ENCODE data around the gene FKBP5.
"Not testable (repeated sequence)": the region's sequence is repeated elsewhere in the genome, so short reads cannot be mapped to it uniquely, and the experiment has no call there.

FKBP5 gene

DNA sequence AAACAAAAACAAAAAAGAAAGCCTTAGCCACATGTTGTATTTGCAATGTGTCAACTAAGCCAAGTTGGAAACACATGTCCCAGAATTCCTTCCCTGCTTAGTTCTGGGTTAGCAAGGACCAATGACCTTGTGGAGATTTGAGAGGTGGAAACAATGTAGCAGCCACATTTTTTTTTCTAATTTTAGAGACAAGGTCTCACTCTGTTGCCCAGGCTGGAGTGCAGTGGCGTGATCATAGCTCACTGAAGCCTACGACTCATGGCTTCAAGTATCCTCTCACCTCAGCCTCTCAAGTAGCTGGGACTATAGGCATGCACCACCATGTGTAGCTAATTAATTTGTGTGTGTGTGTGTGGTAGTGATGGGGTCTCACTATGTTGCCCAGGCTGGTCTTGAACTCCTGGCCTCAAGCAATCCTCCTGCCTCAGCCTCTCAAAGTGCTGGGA is 117.8 kb downstream of the FKBP5 start:
- not testable (repeated sequence) for DNase-seq (ENCODE audit: low spot score in 2 of 2); H3K27ac Mint-ChIP-seq (ENCODE audit: low read depth); ATAC-seq (replicated peaks; ENCODE audit: extremely low read depth, poor library complexity, severe bottlenecking); H3K27me3 Mint-ChIP-seq; H3K9me3 Mint-ChIP-seq; H3K4me1 Mint-ChIP-seq; H3K4me3 Mint-ChIP-seq
- H3K36me3 Mint-ChIP-seq (ENCODE audit: insufficient read depth) = peaks cover 39% of the 10 kb centered on the region

DNA sequence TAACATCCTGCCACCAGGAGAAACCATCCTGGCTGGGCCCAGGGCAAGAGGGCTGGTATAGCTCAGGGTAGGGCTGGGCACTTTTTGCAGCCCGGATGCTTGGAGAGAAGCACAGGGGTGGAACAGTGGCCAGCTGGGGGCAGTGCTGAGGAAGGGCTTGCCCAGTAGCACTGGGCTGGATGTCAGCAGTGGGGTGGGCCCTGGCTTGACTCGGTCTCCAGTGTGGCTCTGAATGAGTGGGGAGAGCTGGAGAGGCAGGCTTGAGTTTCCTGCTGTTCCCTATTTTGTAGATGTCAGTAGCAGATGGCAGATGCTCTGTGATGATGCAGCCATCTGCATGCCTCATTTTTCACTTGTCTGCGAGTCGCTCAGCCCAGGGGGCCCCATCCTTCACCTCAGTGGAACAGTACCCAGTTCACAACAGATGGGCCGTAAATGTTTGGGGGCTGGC is 119.7 kb downstream of the FKBP5 start:
- H3K4me1 Mint-ChIP-seq = no peaks in the 10 kb centered on the region
- H3K36me3 Mint-ChIP-seq (ENCODE audit: insufficient read depth) = peaks cover 21% of the 10 kb centered on the region
- DNase-seq (ENCODE audit: low spot score in 2 of 2) = peak in 1 of 2 donors; percentile 10
- ATAC-seq (replicated peaks; ENCODE audit: extremely low read depth, poor library complexity, severe bottlenecking) = no peak
- H3K27me3 Mint-ChIP-seq = peaks cover 14% of the 10 kb centered on the region
- no peak overlapping the region for H3K27ac Mint-ChIP-seq (ENCODE audit: low read depth)
- no peak overlapping the region for H3K4me3 Mint-ChIP-seq
- H3K9me3 Mint-ChIP-seq = no peaks in the 10 kb centered on the region

DNA sequence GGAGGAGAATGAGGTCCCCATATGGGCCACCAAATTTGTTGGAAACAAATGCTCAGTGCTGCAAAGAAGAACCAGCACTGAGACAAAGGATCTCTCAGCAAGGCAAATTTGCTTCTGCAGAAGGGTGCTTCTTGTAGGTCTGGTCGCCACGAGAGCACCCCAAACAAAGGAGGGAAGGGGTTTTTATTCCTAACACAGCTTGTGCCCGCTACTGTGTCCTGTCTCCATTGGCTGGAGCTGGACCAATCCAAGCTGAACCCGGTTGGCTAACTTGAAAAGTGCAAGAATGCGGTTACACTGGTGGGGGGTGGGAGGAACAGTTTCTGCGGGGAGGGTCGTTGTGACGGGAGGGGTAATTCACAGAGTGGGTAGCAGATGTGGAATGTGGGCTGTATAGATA is 121.9 kb downstream of the FKBP5 start:
- Mint-ChIP-seq H3K9me3 (no peaks in the 10 kb centered on the region), H3K27ac (ENCODE audit: low read depth) (no peak overlapping the region), H3K4me1 (no peaks in the 10 kb centered on the region), H3K27me3 (peaks cover 34% of the 10 kb centered on the region), H3K36me3 (ENCODE audit: insufficient read depth) (peaks cover 7% of the 10 kb centered on the region), H3K4me3 (no peak overlapping the region)
- no peak for DNase-seq (ENCODE audit: low spot score in 2 of 2)
- no peak for ATAC-seq (replicated peaks; ENCODE audit: extremely low read depth, poor library complexity, severe bottlenecking)

DNA sequence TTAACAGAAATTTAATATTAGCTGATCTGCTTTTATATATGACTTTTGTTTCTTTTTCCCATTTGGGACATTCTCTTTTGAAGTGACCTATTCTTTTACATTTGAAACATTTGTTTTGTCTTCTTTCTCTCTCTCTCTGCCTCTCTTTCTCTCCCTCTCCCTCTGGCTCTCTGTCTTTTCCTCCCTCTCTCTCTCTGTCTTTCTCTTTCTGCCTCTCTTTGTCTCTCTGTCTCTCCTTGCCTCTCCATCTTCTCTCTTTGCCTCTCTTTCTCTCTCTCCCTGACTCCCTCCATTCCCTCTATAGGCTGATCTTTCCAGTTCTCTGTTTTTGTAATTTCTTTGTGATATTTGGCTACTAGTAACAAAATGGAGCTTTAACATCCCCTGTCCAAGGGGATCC is 124.0 kb downstream of the FKBP5 start:
- Mint-ChIP-seq H3K4me1 (no peaks in the 10 kb centered on the region), H3K4me3 (no peak overlapping the region), H3K27me3 (peaks cover 41% of the 10 kb centered on the region), H3K36me3 (ENCODE audit: insufficient read depth) (peaks cover 4% of the 10 kb centered on the region), H3K9me3 (no peaks in the 10 kb centered on the region), H3K27ac (ENCODE audit: low read depth) (no peak overlapping the region)
- ATAC-seq (replicated peaks; ENCODE audit: extremely low read depth, poor library complexity, severe bottlenecking) (no peak), DNase-seq (ENCODE audit: low spot score in 2 of 2) (no peak)

DNA sequence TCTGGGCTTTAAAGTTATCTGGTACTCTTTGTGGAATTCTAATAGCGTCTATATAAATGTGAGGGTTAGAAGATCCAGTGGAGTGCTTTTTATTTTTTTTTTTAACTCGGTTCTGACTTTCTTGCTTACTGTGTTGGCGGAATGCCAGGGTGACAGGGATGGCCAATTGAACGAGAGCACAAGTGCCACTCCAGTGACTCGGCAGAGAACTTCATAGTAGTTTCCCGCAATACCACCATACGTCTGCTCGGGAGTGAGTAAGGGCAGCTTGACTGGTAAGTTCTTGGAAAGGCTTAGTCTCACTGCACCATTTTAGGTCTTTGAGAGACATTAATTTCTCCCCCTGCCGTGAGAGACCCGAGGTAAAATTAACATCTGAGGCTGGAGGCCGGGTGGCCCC is 126.7 kb downstream of the FKBP5 start:
- ATAC-seq (replicated peaks; ENCODE audit: extremely low read depth, poor library complexity, severe bottlenecking) = no peak
- no peaks in the 10 kb centered on the region for H3K9me3 Mint-ChIP-seq
- H3K4me3 Mint-ChIP-seq = no peak overlapping the region
- DNase-seq (ENCODE audit: low spot score in 2 of 2) = no peak
- peaks cover 41% of the 10 kb centered on the region for H3K27me3 Mint-ChIP-seq
- H3K27ac Mint-ChIP-seq (ENCODE audit: low read depth) = no peak overlapping the region
- H3K36me3 Mint-ChIP-seq (ENCODE audit: insufficient read depth) = peaks cover 1% of the 10 kb centered on the region
- no peaks in the 10 kb centered on the region for H3K4me1 Mint-ChIP-seq

DNA sequence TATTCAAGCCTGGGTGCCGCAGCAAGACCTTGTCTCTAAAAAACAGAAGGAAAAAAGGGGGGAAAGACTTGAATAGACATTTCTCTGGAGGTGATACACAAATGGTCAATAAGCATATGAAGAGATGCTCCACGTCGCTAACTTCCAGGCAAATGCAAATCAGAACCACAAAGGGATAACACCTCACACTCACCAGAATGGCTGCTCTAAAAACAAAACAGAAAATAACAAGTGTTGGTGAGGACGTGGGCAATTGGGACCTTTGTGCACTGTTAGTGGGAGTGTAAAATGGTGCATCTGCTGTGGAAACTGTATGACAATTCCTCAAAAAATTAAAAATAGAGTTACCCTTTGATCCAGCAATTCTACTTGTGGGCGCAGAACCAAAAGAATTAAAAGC is 127.6 kb downstream of the FKBP5 start:
- Mint-ChIP-seq H3K4me3 (no peak overlapping the region), H3K4me1 (no peaks in the 10 kb centered on the region), H3K27me3 (peaks cover 41% of the 10 kb centered on the region), H3K36me3 (ENCODE audit: insufficient read depth) (peaks cover under 1% of the 10 kb centered on the region), H3K27ac (ENCODE audit: low read depth) (no peak overlapping the region), H3K9me3 (no peaks in the 10 kb centered on the region)
- ATAC-seq (replicated peaks; ENCODE audit: extremely low read depth, poor library complexity, severe bottlenecking) (no peak), DNase-seq (ENCODE audit: low spot score in 2 of 2) (no peak)

DNA sequence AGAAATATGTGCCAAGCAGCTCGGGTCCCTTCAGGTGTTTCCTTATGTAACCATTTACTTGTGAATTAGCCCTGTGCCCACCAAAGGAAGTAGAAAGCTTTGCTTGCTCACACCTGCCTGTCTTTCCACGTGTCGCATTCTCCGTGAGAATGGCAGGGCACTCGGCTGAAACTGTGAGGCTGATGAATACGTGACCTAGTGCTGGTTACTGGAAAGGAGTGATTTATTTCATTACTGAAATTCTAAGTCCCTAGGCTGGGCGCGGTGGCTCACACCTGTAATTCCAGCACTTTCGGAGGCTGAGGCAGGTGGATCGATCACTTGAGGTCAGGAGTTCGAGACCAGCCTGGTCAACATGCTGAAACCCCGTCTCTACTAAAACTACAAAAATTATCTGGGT is 130.1 kb downstream of the FKBP5 start:
- Mint-ChIP-seq H3K4me1 (no peaks in the 10 kb centered on the region), H3K27me3 (peaks cover 33% of the 10 kb centered on the region), H3K27ac (ENCODE audit: low read depth) (no peak overlapping the region), H3K36me3 (ENCODE audit: insufficient read depth) (no peaks in the 10 kb centered on the region), H3K4me3 (no peak overlapping the region), H3K9me3 (no peaks in the 10 kb centered on the region)
- ATAC-seq (replicated peaks; ENCODE audit: extremely low read depth, poor library complexity, severe bottlenecking) = no peak
- no peak for DNase-seq (ENCODE audit: low spot score in 2 of 2)

DNA sequence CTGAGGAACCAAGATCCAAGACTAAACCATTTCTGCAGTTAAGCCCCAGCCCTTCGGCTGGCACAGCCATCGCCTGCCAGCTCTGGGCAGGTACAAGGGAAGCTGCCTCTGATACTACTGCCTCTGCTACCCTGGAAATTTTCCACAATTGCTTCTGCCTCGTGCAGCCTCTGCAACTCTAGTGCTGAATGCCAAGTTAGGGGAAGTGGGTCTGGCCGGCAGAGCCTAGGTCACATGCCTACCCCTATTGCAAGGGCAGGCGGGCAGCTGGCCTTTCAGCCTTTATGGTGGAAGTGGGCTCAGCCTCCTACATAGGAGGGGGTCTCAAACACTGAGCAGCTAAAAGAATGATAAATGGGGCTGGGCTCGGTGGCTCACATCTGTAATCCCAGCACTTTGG is 131.5 kb downstream of the FKBP5 start:
- no peaks in the 10 kb centered on the region for H3K9me3 Mint-ChIP-seq
- H3K27me3 Mint-ChIP-seq = peaks cover 20% of the 10 kb centered on the region
- H3K27ac Mint-ChIP-seq (ENCODE audit: low read depth) = no peak overlapping the region
- no peak for DNase-seq (ENCODE audit: low spot score in 2 of 2)
- no peaks in the 10 kb centered on the region for H3K4me1 Mint-ChIP-seq
- H3K36me3 Mint-ChIP-seq (ENCODE audit: insufficient read depth) = no peaks in the 10 kb centered on the region
- ATAC-seq (replicated peaks; ENCODE audit: extremely low read depth, poor library complexity, severe bottlenecking) = no peak
- H3K4me3 Mint-ChIP-seq = no peak overlapping the region

DNA sequence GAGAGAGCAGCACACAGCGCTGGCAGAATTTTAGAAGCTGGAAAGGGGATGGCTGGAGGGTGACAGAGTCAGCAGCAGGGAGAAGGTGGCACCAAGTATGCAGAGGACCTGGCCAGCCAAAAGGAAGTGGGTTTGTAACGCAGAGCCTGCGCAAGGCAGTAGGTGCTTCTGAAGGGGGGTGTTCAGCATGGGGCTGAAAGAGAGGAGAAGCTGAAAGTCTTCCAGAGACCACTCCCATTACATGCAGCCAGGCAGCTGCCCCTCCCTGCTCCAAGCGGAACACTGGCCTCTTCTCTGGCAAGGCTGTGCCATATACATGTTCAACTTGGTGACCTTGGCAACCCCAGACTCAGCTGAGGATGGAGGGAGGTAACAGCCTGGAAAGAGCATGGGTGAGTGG is 133.9 kb downstream of the FKBP5 start:
- no peak for DNase-seq (ENCODE audit: low spot score in 2 of 2)
- no peak for ATAC-seq (replicated peaks; ENCODE audit: extremely low read depth, poor library complexity, severe bottlenecking)
- Mint-ChIP-seq H3K9me3 (peaks cover 6% of the 10 kb centered on the region), H3K4me3 (no peak overlapping the region), H3K27ac (ENCODE audit: low read depth) (no peak overlapping the region), H3K27me3 (peaks cover 14% of the 10 kb centered on the region), H3K36me3 (ENCODE audit: insufficient read depth) (no peaks in the 10 kb centered on the region), H3K4me1 (peaks cover 5% of the 10 kb centered on the region)

DNA sequence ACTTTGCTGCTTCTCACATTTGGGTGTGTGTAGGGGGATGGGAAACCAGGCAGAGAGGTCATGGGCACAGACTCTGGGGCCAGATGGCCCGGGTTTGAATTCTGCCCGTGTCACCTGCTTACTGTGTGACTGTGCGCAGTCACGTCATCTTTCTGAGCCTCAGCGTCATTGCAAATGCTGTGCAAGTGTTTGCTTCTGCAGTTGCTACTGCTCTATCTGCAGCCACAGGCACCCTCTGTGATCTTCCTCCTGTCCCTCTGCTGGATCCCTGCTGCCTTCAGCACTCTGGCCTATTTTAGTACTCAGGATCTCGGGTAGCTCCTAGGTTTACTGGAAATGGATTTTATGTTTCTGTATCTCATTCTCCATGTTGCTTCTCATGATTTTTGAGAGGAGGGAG is 135.4 kb downstream of the FKBP5 start:
- no peak for DNase-seq (ENCODE audit: low spot score in 2 of 2)
- Mint-ChIP-seq H3K4me3 (no peak overlapping the region), H3K27ac (ENCODE audit: low read depth) (no peak overlapping the region), H3K4me1 (peaks cover 5% of the 10 kb centered on the region), H3K36me3 (ENCODE audit: insufficient read depth) (no peaks in the 10 kb centered on the region), H3K27me3 (peaks cover 18% of the 10 kb centered on the region), H3K9me3 (peaks cover 6% of the 10 kb centered on the region)
- no peak for ATAC-seq (replicated peaks; ENCODE audit: extremely low read depth, poor library complexity, severe bottlenecking)

DNA sequence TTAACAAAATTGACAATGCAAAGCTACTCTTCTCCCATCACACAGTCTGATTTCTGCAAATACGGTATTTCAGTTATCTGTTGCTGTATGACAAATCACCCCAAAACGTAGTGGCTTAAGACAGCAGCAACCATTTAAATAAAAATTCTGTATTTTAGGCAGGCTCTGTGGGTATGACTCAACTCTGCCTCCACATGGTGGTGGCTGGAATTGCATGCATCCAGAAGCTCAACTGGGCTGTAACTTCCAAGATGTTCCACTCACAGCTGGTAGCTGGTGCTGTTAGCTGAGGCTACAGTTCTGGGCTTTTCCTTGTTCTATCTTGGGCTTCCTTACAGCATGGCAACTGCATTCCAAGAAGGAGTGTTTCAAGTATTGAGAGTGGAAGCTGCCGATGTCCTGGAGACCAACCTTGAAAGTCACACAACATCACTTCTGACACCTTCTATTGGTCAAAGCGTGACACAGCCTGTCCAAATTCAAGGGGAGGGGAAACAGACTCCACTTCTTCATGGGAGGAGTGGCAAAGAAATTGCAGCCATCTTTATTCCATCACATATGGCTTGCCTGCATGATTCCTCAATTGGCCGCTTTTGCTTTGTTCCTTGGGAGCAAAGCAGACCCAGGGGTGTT is 136.3 kb downstream of the FKBP5 start:
- Mint-ChIP-seq H3K9me3 (peaks cover 6% of the 10 kb centered on the region), H3K4me1 (peaks cover 5% of the 10 kb centered on the region), H3K4me3 (no peak overlapping the region), H3K27me3 (peaks cover 18% of the 10 kb centered on the region), H3K36me3 (ENCODE audit: insufficient read depth) (peaks cover 2% of the 10 kb centered on the region), H3K27ac (ENCODE audit: low read depth) (peak overlapping the region; percentile 44)
- ATAC-seq (replicated peaks; ENCODE audit: extremely low read depth, poor library complexity, severe bottlenecking) (no peak), DNase-seq (ENCODE audit: low spot score in 2 of 2) (peak; percentile 48 to 57)

DNA sequence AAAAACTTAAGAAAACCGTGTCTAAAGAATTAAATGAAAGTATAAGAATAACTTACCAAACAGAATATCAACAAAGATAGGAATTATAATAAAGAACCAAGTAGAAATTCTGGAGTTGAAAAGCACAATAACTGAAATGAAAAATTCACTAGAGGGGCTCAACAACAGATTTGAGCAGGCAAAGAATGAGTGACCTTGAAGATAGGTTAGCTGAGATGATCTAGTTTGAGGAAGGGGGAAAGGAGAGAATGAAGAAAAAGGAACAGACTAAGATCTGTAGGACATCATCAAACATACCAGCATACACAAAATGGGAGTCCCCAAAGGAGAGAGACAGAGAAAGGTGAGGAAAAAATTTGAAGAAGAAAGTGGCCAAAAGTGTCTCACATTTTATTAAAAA is 138.3 kb downstream of the FKBP5 start:
- H3K27ac Mint-ChIP-seq (ENCODE audit: low read depth) = no peak overlapping the region
- no peak for ATAC-seq (replicated peaks; ENCODE audit: extremely low read depth, poor library complexity, severe bottlenecking)
- H3K27me3 Mint-ChIP-seq = peaks cover 14% of the 10 kb centered on the region

DNA sequence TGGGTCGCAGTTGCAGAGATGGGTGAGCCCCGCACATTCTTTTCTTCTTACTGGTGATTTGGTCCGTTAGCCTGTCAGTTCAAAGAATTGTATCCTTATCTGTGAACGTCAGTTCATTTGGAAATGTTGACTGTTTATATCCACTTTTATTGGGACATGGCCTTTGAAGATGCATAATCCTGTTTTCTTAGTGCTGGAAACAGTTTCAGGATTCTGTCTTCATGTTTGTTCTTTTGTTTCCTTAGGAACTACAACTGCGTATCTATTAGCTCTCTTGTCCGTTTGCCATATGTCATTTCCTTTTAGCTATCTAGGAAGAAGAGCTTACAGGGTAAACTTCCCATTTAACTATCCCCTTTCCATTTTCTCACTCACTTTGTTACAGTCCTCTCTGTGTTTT is 141.0 kb downstream of the FKBP5 start:
- H3K9me3 Mint-ChIP-seq = peaks cover 6% of the 10 kb centered on the region
- H3K27ac Mint-ChIP-seq (ENCODE audit: low read depth) = no peak overlapping the region
- no peak for ATAC-seq (replicated peaks; ENCODE audit: extremely low read depth, poor library complexity, severe bottlenecking)
- H3K4me1 Mint-ChIP-seq = peaks cover 5% of the 10 kb centered on the region
- H3K36me3 Mint-ChIP-seq (ENCODE audit: insufficient read depth) = peaks cover 2% of the 10 kb centered on the region
- peaks cover 7% of the 10 kb centered on the region for H3K27me3 Mint-ChIP-seq
- no peak overlapping the region for H3K4me3 Mint-ChIP-seq
- no peak for DNase-seq (ENCODE audit: low spot score in 2 of 2)

More for the DNA sequence above, 138.3 kb downstream of the FKBP5 start:
- peaks cover 5% of the 10 kb centered on the region for H3K4me1 Mint-ChIP-seq
- H3K4me3 Mint-ChIP-seq = no peak overlapping the region
- H3K9me3 Mint-ChIP-seq = peaks cover 6% of the 10 kb centered on the region
- no peak for DNase-seq (ENCODE audit: low spot score in 2 of 2)
- H3K36me3 Mint-ChIP-seq (ENCODE audit: insufficient read depth) = peaks cover 2% of the 10 kb centered on the region

Data from central memory CD8-positive, alpha-beta T cell (primary cell).